Dermis microvascular lymphatic vessel endothelial cell (primary cell): ENCODE measurements around the gene KIF26B. TPM values are rescaled to one million over a fixed set of nuclear protein-coding genes. Genes with fewer than 3 reads are reported as not detected.
A peak's percentile ranks its signal among the peaks of the same experiment; 100 is the strongest.
"Not testable (repeated sequence)": the region's sequence is repeated elsewhere in the genome, so short reads cannot be mapped to it uniquely, and the experiment has no call there.

Source experiments
- DNase-seq, 2 donors: peaks; one replicate each; pipeline versions ENCODE4 v3.0.0 to v3.0.0-alpha.2; 2010; ENCODE audit warnings: low read depth in 2 of 2
- total RNA-seq: library from RNA; depleted of rRNA; stranded (reverse); fragments of >200 nt; gene quantifications from 2 replicates; pipeline ENCODE4 v1.2.1, GENCODE V29; 2014

KIF26B gene
- total RNA-seq, 1 donor from 2014 or later, result 1.3 TPM

DNA sequence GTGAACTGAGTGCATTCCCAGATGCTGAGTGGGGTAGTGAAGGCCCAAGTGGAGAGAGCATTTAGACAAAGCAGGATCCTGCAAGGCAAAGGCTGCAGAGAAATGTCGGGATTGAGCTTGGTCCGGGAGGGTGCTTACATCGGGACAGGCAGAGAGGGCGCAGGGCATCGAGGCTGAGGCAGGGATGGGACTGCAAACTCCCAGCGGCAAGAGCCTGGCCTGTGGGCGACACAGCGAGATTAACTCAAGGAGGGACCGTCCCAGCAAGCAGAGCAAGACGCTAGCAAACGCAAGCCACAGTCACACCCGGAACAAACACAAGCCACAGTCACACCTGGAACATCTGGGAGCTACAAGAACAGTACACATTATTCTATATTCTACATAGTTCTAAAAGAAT lies 537.5 kb downstream of the KIF26B start:
- no peak for DNase-seq

DNA sequence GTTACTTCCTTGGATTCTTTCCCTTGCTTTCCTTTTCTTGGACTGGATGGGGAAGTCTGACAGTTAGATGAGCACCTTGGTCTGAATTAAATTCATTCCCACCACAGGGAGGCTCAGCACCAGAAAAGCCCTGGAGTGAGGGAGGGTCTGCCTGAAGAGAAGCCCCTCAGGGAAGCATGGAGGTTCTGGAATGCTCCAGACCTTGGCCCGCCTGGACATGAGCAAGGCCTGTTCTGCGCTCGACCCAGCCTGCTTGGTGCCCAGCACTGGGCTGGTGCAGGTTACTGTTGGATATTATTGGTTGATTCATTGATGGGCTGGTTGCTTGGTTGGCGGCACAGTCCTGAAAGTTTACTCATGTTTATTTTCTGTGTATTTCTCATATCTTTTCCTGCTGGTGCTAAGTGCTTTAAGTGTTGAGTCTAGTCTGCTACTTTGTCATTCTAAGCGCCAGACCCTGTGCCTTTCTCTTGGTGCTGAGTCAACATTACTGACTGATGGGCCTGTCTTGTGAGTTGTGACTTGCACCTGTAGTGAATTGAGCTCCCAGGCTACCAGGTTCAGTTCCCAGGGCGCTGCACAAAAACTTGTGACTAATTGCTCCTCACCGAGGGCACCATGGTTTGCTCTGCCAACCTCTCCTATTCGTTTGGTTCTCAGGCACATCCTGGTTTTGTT lies 538.5 kb downstream of the KIF26B start:
- DNase-seq, result no peak

DNA sequence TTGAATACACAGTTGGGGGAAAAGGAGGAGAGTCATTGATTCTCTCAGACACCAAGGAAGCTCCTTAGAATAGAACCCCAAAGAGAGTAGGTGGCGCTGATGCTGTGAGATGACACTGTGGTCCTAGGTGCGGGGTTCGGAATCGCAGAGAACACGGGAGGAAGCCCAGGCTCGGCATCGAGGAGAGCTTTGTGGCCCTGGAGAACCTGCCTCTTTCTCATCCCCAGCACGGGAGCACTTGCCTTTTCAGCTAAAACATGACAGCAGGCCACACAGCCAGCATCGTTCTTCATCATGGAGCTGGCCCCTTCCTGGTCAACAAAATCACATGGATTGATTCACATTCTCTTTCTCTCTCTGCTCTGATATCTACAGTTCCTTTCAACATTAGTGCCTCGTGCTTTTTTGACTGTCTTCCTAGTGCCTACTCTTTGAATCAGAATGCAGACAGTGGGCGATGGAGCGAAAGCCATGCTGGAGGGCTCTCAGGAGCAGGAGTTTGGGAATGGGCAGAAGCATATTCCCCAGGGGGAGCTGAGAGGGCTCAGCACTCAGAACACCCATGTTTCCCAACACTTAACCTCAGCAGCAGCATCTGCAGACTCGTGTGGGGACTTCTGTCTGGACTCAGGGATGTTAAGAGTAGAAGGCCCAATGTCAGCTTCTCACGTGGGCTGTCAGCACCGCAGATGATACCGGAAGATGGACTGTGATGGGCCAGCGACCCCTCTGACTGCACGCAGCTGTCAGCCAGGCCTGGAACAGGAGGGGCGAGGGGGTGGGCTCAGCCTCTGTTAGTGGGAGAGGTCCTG lies 539.4 kb downstream of the KIF26B start:
- DNase-seq, result no peak

DNA sequence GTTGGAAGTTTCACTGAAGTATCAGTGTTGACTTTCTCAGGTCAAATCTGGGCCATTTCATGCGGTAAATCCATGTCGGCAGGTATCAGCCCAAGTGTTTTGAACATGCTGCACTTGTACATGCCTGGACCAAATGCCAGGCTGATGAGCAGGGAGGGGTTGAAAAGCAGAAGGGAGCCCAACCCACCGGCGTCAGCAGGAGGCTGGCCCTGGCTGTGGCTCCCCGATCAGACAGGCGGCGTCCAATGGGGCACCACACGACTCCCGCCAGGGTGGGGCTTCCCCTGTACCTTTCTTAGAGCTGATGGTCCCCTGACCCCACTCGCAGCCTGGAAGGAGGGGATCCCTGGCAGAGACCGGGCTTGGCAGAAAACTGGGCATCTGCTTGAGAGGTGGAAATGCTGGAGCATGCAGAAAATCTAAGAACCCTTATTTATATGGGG lies 540.0 kb downstream of the KIF26B start:
- no peak for DNase-seq

DNA sequence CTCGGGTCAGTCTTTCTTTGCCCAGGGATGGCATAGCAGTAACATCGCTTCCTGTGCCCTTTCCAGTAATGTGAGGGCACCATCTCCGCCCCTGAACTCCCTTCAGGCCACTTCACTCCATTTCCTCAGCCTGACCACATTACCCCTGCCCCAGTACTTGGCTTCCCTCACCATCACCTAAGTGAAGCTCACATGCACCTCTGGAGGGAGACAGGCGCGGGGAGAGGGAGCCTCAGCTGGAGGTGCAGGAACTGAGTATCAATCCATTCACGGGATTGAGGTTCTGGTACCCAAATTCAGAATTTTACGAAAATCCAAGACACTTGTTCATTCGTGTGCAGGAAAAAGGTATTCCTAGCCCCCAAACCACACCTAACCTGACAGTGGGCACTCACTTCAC lies 540.4 kb downstream of the KIF26B start:
- no peak for DNase-seq

DNA sequence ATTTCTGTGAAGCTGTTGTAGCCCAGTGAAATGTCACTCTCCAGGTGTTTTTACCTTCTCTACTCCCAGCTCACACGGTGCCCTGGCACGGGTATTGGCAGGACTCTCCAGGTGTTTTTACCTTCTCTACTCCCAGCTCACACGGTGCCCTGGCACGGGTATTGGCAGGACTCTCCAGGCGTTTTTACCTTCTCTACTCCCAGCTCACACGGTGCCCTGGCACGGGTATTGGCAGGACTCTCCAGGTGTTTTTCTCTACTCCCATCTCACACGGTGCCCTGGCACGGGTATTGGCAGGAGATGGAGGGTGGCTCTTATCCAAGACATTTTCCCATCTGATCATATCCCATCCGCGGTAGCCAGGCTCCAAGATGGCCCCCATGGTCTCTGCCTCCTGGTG lies 540.9 kb downstream of the KIF26B start:
- not testable (repeated sequence) for DNase-seq

DNA sequence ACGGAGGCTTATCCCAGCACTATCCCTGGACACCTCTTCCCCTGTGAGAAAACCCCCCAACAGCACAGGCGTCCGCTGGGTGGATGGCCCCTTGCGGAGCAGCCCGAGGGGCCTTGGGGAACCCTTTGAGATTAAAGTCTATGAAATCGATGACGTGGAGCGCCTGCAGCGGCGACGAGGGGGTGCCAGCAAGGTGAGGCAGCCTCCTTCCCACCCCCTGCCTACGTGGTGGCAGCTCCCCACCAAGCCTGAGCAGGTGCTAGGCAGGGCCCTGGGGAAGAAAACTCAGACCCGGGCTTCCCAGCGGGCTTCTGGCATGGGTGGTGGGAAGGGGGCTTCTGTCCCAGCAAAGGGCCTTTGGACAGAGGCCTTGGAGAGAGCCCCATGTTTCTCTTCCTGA lies 543.3 kb downstream of the KIF26B start:
- DNase-seq, result no peak

DNA sequence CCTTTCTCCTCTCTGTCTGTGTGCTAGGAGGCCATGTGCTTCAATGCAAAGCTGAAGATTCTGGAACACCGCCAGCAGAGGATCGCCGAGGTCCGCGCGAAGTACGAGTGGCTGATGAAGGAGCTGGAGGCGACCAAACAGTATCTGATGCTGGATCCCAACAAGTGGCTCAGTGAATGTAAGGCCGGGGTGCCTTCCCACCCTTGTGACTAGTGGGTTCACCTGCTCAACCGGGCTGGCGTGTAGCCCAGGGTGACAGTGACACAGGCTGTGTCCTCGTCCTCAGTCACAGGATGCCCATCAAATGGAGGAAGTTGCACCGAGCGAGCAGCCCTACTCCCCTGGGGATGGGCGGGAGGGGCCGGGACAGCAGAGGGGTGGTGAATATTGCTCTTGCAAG lies 544.1 kb downstream of the KIF26B start:
- DNase-seq, result no peak

DNA sequence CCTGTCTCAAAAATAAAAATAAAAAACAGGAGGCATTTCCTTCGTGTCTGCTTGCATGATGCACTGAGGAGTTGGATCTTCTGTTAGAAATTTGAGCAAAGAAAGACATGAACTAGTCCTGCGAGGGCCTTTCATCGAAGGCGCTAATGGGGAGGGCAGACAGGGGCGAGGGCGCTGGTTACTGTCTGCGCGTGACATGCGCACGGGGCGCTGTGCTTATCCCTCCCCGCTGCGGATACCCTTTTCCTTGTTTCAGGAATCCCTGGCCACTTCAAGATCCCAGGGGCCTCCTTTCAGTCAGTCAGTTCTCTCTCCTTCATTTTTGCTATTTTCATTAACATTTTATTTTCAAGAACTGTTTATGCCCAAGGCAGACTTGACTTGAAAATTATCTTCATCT lies 545.8 kb downstream of the KIF26B start:
- DNase-seq, result no peak

DNA sequence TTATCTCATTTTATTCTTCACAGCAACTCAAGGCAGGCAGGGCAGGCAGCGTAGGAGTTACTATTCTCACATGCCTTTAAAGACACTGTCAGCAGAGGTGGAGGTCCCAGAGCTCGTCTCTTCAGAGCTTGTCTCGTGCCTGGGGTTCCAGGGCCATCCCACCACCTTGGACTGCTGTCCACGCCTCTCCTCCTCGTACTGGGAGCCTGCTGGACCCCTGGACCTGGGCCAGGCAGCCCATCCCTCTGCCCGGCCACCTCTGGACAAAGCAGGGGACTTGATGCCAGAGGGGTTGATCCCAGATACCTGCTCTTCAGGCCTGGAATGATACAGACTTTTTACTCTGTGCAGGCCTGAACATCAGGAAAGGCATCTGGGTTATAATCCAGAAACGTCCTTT lies 546.8 kb downstream of the KIF26B start:
- no peak for DNase-seq

DNA sequence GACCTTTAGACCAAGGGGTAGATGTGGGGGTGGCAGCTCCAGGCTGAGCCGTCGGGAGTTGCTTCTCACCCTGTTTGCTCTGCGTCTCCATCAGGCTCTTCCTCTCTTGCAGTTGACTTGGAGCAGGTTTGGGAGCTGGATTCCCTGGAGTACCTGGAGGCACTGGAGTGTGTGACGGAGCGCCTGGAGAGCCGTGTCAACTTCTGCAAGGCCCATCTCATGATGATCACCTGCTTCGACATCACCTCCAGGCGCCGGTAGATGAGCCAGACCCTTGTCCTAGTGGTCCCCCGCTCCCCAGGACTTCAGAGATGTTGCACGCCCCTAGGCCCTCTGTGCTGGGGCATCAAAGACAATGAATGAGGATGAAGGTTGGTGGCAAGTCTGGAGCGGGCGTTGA lies 547.6 kb downstream of the KIF26B start:
- no peak for DNase-seq

DNA sequence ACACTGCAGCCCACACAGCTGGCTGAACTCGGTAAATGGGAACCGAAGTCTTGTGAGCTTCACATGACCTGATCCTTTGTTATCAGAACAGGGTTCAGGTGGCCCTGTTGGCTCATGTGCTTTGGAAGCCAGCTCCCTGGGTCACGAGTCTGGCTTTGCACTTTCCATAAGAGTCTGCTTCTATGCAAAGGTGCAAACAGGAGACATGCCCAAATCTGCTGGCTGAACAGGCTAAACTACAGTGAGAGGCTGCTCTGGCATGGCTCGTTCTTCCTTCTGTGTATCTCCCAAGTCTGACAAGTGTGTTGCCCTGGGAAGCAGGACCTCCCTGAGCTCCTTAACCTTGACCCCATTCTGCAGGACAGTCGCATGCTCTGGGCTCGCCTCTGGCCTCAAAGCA lies 549.6 kb downstream of the KIF26B start:
- DNase-seq, result no peak

DNA sequence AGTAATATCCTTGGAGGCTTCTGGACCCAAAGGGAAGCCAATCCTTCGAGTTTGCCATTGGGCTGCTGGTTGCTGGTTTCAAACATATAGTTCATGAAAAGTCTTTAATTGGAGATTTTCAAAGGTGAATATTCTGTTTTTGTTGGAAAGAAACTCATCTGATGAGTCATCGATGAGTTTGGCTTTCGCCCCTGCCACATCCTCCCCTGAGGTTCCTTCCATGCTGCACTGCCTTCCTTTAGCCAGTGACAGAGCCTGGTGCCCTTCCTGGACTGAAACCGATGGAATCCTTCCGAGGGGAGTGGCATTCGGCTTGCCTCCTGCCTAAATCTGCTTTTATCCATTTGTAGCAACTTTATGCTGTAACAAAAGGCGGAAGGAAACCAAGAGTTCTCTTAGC lies 550.0 kb downstream of the KIF26B start:
- DNase-seq, result peak in 1 of 2 donors; percentile 36

DNA sequence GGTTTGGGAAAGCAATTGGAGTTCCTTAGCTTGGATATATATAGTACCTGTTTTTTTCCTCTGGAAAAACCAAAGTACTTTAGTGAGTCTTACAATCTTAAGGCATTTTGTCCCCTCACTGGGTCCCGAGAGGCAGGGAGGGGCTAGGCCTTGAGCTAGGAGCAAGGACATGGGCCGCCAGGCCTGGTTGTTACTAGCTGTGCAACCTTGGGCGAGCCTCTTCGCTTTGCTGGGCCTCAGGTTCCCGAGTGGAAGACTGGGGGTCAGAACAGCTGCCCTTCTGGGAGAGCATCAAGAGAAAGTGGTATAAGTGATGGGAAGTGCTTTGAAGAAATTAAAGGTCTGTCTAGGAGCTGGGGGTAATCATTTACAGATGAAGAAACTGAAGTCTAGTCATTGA lies 553.2 kb downstream of the KIF26B start:
- DNase-seq, result no peak

DNA sequence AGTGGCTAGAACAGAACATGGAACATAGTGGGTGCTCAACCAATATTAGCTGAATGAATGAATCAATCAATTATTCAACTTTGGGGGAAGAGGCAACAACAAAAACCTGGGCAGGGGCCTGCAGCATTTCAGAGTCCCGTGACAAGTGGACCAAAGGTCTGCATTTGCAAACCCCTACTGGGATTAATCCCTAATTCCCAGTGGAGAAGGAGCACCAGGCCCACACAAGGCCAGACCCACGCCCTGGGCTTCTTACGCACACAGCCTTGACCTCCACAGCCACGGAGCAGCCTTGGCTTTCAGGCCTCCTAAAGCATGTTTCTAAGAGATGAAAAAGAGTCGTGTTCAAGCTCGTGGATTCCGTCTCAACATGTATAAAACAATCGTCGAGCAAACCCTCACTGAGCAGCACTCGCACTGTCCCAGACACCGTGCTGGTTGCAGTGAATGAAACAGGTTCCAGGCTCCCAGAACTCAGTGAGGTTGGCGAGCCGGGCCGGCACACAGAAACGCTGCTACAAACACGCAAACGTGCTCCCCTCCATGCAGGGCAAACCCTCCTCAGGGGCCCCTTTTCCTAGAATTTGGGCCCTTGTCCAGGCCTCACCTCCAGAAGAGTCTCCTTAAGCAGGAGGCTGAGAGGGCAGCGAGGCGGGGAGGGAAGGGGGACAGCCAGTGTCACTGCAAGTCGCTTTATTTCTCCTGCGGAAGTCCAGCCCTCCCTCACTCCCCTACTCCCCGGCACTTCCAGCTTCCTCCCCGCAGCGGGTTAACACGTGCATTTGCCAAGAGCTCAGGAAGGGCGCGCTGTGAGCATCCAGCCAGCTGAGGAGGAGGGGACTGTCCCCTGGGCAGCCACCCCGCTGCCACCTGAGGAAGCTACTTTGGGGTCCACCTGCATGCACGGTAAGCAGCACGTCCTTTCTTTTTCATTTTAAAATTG lies 556.4 kb downstream of the KIF26B start:
- no peak for DNase-seq

DNA sequence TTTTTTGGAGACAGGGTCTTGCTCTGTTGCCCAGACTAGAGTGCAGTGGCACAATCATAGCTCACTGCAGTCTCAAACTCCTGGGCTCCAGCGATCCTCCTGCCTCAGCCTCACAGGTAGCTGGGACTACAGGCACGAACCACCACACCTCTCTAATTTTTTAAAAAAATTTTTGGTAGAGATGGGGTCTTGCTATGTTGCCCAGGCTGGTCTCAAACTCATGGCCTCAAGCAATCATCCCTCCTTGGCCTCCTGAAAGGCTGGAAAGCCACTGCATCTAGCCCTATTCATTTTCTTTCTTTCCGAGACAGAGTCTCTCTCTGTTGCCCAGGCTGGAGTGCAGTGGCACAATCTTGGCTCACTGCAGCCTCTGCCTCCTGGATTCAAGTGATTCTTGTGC lies 559.2 kb downstream of the KIF26B start:
- DNase-seq, result not testable (repeated sequence)

DNA sequence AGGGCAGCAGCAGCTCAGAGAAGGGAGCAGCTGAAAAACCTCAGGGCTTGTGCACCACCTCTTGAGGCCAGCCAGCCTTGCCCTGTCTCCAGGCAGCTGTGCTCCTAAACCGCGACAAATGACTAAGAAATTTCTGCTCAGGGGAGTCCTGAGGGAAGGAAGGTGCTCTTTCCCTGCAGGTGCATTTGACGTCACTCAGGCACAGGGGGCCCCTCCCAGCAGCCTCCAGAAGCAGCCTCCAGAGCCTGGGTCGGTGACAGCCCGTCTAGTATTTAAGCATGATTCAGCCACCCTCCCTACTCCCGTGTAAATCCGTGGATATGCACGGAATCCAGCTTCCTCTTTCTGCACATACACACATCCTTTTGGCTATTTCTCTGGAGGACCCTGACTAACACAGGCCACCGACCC lies 560.5 kb downstream of the KIF26B start:
- peak in 1 of 2 donors; percentile 13 for DNase-seq

DNA sequence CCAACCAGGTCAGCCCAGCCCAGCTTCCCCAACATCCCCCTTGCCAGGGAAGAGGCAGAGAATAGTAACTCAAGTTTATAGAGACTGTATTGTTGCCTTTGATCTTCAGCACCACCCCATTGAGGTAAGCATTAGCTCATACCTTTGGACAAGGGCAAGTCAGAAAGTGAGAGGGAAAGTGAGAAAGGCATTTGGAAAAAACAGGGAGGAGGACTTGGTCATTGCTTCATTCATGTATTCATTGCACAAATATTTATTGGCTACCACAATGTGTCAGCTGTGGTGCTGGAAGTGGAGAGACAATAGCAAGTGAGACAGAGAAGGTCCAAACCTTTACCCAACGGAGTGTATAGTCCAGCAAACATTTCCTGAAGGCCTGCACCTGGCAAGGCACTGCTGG lies 561.2 kb downstream of the KIF26B start:
- no peak for DNase-seq

DNA sequence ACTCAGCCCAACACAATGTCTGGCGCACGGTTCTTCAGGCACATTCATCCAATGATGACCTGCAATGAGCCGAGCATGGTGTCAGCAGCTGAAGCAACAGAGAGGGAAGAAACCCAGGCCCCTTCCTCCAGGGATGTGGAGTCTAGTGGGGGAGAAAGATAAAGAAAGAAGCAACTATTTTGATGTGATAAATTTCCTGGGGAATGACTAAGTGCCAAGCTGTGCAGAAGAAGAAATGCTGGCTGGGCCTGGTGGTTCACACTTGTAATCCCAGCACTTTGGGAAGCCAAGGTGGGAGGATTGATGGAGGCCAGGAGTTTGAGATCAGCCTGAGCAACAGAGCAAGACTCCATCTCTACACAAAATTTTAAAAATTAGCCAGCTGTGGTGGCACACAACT lies 561.8 kb downstream of the KIF26B start:
- no peak for DNase-seq

DNA sequence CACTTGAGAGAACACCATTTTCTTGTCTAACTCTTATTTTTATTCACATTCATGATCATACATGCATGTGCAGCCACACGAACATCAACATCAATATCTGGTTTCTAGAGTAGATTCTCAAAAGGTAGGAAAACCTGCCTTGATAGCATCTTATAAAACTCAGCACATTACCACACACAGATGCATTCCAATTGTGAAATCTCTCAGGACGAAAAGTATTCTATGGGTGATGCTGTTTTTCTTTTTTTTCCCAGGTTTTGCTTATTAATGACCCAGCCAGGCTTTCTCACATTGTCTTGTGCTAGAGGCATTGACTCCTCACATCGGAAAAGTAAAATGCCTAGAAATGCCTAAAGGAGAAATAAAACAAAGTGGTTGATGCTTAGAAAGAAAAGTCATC lies 562.8 kb downstream of the KIF26B start:
- no peak for DNase-seq

DNA sequence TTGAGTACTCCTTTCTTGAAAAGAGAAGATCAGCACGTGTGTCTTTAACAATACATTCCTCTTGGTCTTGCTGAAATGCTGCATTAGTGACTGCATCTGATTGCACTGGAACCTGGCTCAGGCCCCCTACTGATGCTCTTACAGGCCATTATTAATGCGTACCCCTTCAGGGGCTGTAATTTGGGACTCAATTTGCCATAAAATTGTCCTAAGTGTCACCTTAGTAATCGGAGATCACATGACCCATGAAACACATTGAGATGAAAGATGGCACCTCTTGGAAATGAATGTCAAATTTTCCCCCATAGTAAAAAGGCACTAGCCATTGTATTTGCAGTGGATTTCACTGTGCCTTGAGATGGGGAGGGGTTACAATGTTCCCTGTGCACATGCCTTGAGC lies 563.3 kb downstream of the KIF26B start:
- DNase-seq, result no peak

DNA sequence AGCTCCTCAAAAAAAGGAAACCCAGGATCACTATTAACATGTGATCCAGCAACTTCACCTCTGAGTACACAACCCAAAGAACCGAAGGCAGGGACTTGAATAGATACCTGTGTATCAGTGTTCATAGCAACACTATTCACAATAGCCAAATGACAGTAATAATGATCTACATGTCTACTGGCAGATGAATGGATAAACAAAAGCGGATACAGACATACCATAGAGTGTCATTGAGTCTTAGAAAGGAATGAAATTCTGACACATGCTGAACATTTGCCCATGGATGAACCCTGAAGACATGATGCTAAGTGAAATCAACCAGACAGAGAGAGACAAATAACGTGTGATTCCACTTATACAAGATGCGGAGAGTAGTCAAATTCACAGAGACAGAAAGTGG lies 564.2 kb downstream of the KIF26B start:
- no peak for DNase-seq
